Smooth muscle cell of the brain vasculature (primary cell): ENCODE measurements around the gene RBP2.
"Not testable (repeated sequence)": the region's sequence is repeated elsewhere in the genome, so short reads cannot be mapped to it uniquely, and the experiment has no call there.

Experiments
- DNase-seq: peaks from one replicate; pipeline ENCODE4 v3.0.0-alpha.2; 2012; ENCODE audit warnings: low read depth, low spot score

The RBP2 gene

GRCh38 chr3:139443186-139443585 lies 33.1 kb downstream of the RBP2 start:
- no peak for DNase-seq

DNA sequence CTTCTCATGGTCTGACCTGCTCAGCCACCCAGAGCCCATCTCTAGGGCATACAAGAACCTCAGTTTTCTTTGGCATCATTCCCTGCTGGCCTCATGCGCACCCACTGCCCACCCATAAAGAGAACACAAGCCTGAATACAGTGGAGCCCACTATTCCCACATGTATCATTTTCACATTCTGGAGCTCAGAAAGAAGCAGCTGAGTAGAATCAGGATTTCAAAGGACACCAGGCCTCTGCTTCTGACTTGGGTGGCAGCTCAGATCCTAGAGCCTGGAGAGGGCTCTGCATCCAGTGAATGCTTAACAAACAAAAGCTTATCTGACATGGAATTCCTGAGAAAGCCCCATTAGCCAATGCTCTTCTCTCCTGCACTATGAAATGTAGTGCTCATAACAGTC lies 34.7 kb downstream of the RBP2 start:
- DNase-seq, result no peak

- DNase-seq, result no peak
Observed at GRCh38 chr3:139440639-139441556, 35.4 kb downstream of the RBP2 start.

DNA sequence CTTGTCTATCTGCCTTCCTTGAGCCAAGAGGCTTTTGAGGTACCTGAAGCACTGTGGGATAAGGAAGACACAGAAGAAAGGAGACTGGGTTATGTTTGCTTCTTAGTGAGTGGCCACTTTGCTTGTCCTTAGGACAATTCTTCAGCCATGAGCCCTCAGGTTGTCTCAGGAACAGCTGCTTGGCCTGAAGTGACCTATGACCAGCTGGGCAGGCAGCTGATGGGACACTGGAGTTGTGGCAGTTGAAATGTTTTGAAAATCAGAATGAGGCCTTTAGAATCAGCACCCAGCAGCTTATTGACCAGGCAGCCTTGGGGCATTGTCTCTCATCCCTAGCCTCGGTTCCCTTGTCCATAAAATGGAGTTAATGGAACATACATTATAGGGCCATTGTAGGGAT lies 37.0 kb downstream of the RBP2 start:
- no peak for DNase-seq

GRCh38 chr3:139434764-139435307 lies 41.5 kb downstream of the RBP2 start:
- no peak for DNase-seq

GRCh38 chr3:139434228-139434627 lies 42.1 kb downstream of the RBP2 start:
- no peak for DNase-seq

- DNase-seq, result no peak
Observed at GRCh38 chr3:139433089-139433488, 43.2 kb downstream of the RBP2 start.

DNA sequence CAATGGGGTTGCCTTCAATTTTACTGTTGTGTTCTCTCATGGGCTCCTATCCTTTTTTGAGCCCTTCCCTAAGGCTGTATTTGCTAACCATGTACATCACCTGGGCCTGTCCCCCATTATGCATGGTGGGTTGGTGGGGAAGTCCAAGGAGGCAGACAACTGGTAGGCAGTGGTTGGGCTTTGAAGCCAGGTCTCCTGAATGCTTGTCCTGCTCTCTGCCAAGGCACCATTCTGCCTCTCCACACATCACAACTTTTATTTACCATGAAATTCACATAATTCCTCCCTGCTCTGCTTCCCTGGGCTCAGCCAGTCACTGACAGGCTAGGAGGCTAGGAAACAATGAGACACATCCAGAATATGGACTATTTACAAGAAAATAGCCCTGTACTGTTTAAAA lies 45.8 kb downstream of the RBP2 start:
- DNase-seq, result no peak

DNA sequence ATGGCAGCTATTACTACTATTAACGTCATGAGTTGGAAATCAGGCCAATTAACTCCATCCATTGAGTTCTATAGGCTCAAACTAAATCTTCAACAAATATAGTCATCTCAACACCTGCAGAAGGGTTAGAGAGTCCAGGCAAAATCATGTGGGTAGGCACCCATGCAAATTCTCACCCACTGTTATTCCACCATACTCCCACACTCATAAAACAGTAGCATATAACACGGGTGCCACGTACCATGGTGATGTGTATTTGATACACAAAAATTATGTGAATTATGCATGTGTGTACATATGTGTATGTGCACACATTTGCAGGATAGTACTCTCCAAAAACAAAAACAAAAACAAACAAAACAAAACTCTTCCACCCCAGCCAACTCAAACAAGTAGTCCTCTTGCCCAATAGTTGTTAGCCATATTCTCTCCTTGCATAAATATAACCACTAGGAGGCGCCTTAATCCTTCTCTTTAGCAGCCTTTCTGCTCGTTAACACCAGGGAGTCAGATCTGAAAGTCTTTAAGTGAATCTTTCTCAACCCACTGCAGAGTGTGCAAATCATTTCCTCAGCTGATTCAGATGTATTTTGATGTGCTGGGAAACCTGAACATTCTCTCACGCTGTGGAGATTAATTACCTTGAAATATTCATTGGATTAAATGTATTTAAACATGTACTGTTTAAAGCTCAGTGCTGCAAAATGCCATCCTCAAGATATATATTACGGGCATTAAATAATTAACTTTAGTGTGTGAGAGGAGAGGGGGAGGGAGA lies 48.8 kb downstream of the RBP2 start:
- peak; percentile 57 for DNase-seq

GRCh38 chr3:139425745-139426400 lies 50.4 kb downstream of the RBP2 start:
- DNase-seq, result no peak

- DNase-seq, result no peak
Observed at GRCh38 chr3:139423232-139423631, 53.1 kb downstream of the RBP2 start.

GRCh38 chr3:139421460-139421859 lies 54.9 kb downstream of the RBP2 start:
- DNase-seq, result no peak

- DNase-seq, result no peak
Observed at GRCh38 chr3:139421040-139421439, 55.3 kb downstream of the RBP2 start.

DNA sequence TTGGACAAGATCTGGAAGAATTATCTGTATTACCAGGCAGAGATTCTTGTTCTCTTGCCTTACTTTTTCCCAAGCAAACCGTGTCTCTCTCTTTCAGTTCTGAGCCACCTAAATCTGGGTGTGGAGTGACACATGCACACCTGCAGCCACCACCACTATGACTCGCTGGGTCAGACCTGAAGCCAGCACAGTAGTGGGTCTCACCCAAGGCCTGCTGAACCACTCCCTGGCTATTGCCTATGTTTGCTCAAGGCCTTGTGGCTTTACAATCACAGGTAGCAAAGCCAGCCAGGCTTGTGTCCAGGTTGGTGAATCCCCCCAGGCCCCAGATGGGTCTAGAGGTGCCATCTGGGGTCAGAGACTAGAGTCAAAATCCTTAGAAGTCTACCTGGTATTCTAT lies 58.2 kb downstream of the RBP2 start:
- DNase-seq, result no peak

- DNase-seq, result no peak
Observed at GRCh38 chr3:139416275-139416674, 60.0 kb downstream of the RBP2 start.

GRCh38 chr3:139414608-139415224 lies 61.6 kb downstream of the RBP2 start:
- DNase-seq, result no peak

DNA sequence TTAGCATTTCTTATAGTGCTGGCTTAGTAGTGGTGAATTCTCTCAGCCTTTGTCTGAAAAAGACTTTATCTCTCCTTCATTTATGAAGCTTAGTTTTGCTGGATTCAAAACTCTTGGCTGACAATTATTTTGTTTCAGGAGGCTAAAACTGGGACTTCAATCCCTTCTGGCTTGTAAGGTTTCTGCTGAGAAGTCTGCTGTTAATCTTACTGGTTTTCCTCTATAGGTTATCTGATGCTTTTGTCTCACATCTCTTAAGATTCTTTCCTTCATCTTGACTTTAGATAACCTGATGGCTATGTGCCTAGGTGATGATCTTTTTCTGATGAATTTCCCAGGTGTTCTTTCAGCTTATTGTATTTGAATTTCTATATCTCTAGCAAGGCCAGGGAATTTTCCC lies 63.4 kb downstream of the RBP2 start:
- not testable (repeated sequence) for DNase-seq
